ENCODE data around the gene NPAS2. TPM values are rescaled to one million over a fixed set of nuclear protein-coding genes. Genes with fewer than 3 reads are reported as not detected.

Gene NPAS2
- total and polyA plus RNA-seq, 2 donors (not counting 1 experiment from before 2014, with no cell fraction given) = 3.6 to 4.9 TPM

DNA sequence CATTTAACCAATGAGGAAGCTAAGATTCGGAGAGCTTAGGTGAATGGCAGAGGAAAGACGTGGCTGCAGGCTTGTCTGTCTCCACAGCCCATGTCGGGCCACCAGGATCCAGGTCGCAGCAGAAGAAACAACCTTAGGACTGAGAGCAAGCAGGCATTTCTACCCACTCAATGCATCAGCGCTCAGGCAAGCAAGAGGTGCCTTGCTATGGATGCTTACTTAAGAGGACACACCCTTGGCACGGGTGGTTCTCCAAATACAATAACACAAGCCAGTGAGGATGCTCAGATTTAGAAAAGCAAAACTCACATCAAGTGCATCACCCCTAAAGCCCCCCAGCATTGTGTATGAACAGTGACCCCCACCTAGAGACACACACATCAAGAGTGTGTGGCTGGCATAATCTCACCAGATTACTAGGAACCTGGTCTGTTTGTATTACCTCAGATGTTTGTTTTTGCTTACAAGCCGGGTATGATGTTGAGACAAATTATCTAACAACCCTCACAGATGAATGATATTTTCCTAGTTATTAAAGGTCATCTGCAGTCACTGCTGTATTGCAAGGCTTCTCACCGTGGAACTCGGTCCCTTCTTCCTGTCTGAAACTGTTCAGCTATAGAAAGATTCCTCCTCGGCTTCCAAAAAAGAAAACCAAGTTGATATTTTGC lies 34.2 kb upstream of the NPAS2 start:
- Histone ChIP-seq H3K4me3 (replicated peaks in 1 of 4; ENCODE audit: control extremely low read depth in 1 of 4, insufficient read depth in 1 of 4, low read depth in 3 of 4, low read length in 4 of 4) (no peak overlapping the region), H3K9ac (ENCODE audit: insufficient read depth, low read length) (no peak overlapping the region), H3K27me3 (ENCODE audit: control insufficient read depth, insufficient read depth, low read length) (no peaks in the 10 kb centered on the region), H3K79me2 (ENCODE audit: control insufficient read depth, insufficient read depth, low read length) (no peaks in the 10 kb centered on the region), H3K4me1 (ENCODE audit: control insufficient read depth, extremely low read depth, insufficient read depth, low read length) (no peaks in the 10 kb centered on the region), H4K20me1 (ENCODE audit: control insufficient read depth, extremely low read depth, insufficient read depth, low read length) (no peaks in the 10 kb centered on the region), H3K27ac (ENCODE audit: insufficient read depth, low read length) (no peak overlapping the region), H3K4me2 (ENCODE audit: extremely low read depth, insufficient read depth, low read length) (no peak overlapping the region), H2AFZ (ENCODE audit: low read length) (no peak overlapping the region), H3K9me3 (ENCODE audit: control insufficient read depth, insufficient read depth, low read depth, low read length) (no peaks in the 10 kb centered on the region), H3K36me3 (ENCODE audit: control insufficient read depth, insufficient read depth, low read length) (no peaks in the 10 kb centered on the region)
- no peak for DNase-seq (ENCODE audit: low read depth in 2 of 2)
- TF ChIP-seq CTCF (conservative IDR thresholded peaks at IDR 0.05 in 1 of 2, IDR thresholded peaks at IDR 0.05 in 1 of 2; ENCODE audit: low read depth in 1 of 2, low read length in 2 of 2) (no peak), EZH2 (IDR thresholded peaks at IDR 0.05; ENCODE audit: low read length, missing control alignments) (no peak)

DNA sequence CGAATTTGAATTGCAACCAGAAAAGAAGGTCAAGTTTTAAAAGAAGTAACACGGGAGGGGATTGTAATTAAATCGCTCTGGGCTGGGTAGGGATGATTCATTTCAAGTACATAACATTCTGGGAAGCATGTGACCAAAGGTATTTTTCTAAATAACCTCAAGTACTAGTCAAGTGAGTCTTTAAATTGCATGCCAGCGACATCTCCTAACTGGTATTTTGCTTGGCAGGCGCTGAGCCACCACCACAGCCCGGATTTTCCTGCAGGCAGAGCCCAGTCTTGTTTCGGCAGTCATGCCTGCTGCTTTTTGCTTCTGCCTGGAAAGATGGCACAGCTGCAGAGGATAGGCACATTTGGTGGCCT lies 33.7 kb upstream of the NPAS2 start:
- no peak overlapping the region for H2AFZ ChIP-seq (ENCODE audit: low read length)
- no peaks in the 10 kb centered on the region for H3K4me1 ChIP-seq (ENCODE audit: control insufficient read depth, extremely low read depth, insufficient read depth, low read length)
- H3K9ac ChIP-seq (ENCODE audit: insufficient read depth, low read length) = no peak overlapping the region
- no peak overlapping the region for H3K4me2 ChIP-seq (ENCODE audit: extremely low read depth, insufficient read depth, low read length)
- H3K4me3 ChIP-seq (replicated peaks in 1 of 4; ENCODE audit: control extremely low read depth in 1 of 4, insufficient read depth in 1 of 4, low read depth in 3 of 4, low read length in 4 of 4) = no peak overlapping the region
- TF ChIP-seq CTCF (conservative IDR thresholded peaks at IDR 0.05 in 1 of 2, IDR thresholded peaks at IDR 0.05 in 1 of 2; ENCODE audit: low read depth in 1 of 2, low read length in 2 of 2) (no peak), EZH2 (IDR thresholded peaks at IDR 0.05; ENCODE audit: low read length, missing control alignments) (no peak)
- H3K27me3 ChIP-seq (ENCODE audit: control insufficient read depth, insufficient read depth, low read length) = no peaks in the 10 kb centered on the region
- H3K9me3 ChIP-seq (ENCODE audit: control insufficient read depth, insufficient read depth, low read depth, low read length) = no peaks in the 10 kb centered on the region
- peak; percentile 66 to 97 for DNase-seq (ENCODE audit: low read depth in 2 of 2)
- no peaks in the 10 kb centered on the region for H3K36me3 ChIP-seq (ENCODE audit: control insufficient read depth, insufficient read depth, low read length)
- H3K79me2 ChIP-seq (ENCODE audit: control insufficient read depth, insufficient read depth, low read length) = no peaks in the 10 kb centered on the region
- no peaks in the 10 kb centered on the region for H4K20me1 ChIP-seq (ENCODE audit: control insufficient read depth, extremely low read depth, insufficient read depth, low read length)
- no peak overlapping the region for H3K27ac ChIP-seq (ENCODE audit: insufficient read depth, low read length)

DNA sequence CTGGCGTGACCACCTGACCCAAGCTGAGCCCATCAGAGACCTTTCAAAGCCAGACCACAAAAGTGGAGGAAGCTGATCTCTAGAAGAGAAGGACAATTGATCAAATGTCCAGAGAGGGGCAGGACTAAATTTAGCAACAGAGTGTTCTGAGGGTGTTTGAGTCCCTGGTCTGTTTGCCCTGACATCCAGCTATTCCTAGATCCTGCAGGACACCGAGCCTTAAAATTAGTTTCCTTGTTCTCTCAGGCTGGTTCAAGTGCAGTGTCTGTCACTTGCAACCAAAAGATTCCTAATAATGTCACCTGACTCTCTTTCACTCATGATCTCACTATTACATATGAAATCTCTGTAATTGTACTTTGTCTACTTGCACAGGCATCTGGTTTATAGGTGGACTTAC lies 33.0 kb upstream of the NPAS2 start:
- TF ChIP-seq CTCF (conservative IDR thresholded peaks at IDR 0.05 in 1 of 2, IDR thresholded peaks at IDR 0.05 in 1 of 2; ENCODE audit: low read depth in 1 of 2, low read length in 2 of 2) = no peak
- TF ChIP-seq EZH2 (IDR thresholded peaks at IDR 0.05; ENCODE audit: low read length, missing control alignments) = no peak
- H3K27ac ChIP-seq (ENCODE audit: insufficient read depth, low read length) = no peak overlapping the region
- H3K4me2 ChIP-seq (ENCODE audit: extremely low read depth, insufficient read depth, low read length) = no peak overlapping the region

More for the DNA sequence above, 33.0 kb upstream of the NPAS2 start:
- Histone ChIP-seq H3K27me3 (ENCODE audit: control insufficient read depth, insufficient read depth, low read length) (no peaks in the 10 kb centered on the region), H3K36me3 (ENCODE audit: control insufficient read depth, insufficient read depth, low read length) (no peaks in the 10 kb centered on the region), H2AFZ (ENCODE audit: low read length) (no peak overlapping the region), H3K79me2 (ENCODE audit: control insufficient read depth, insufficient read depth, low read length) (no peaks in the 10 kb centered on the region), H3K4me1 (ENCODE audit: control insufficient read depth, extremely low read depth, insufficient read depth, low read length) (no peaks in the 10 kb centered on the region), H3K9me3 (ENCODE audit: control insufficient read depth, insufficient read depth, low read depth, low read length) (no peaks in the 10 kb centered on the region), H3K4me3 (replicated peaks in 1 of 4; ENCODE audit: control extremely low read depth in 1 of 4, insufficient read depth in 1 of 4, low read depth in 3 of 4, low read length in 4 of 4) (no peak overlapping the region), H3K9ac (ENCODE audit: insufficient read depth, low read length) (no peak overlapping the region), H4K20me1 (ENCODE audit: control insufficient read depth, extremely low read depth, insufficient read depth, low read length) (no peaks in the 10 kb centered on the region)
- no peak for DNase-seq (ENCODE audit: low read depth in 2 of 2)
